Stimulated activated CD4-positive, alpha-beta T cell treated with anti-CD3 and anti-CD28 coated beads, Interleukin-15, amount 100 ng/mL, for 24 hours (primary cell): Measurements from ENCODE around the gene PPP1R1C.

Source experiments
- DNase-seq: peaks from one replicate; pipeline ENCODE4 v3.0.0-alpha.2; 2020

Gene PPP1R1C

GRCh38 chr2:181972431-181973170, 13.1 kb upstream of the PPP1R1C start:
- DNase-seq, result no peak

- DNase-seq, result no peak
Measured at GRCh38 chr2:181973171-181973783, 12.4 kb upstream of the PPP1R1C start.

GRCh38 chr2:181977661-181978350, 7.8 kb upstream of the PPP1R1C start:
- DNase-seq, result peak; percentile 53

- no peak for DNase-seq
Measured at GRCh38 chr2:181978351-181979150, 7.1 kb upstream of the PPP1R1C start.

- no peak for DNase-seq
Measured at GRCh38 chr2:181984060-181984459, 1.6 kb upstream of the PPP1R1C start.

- no peak for DNase-seq
Measured at GRCh38 chr2:181984814-181985631, 630 bp upstream of the PPP1R1C start.

- DNase-seq, result no peak
Measured at GRCh38 chr2:181988154-181988924, 2.7 kb downstream of the PPP1R1C start.

GRCh38 chr2:181989099-181989498, 3.4 kb downstream of the PPP1R1C start:
- DNase-seq, result no peak

- DNase-seq, result no peak
Measured at GRCh38 chr2:181991171-181991885, 5.7 kb downstream of the PPP1R1C start.

GRCh38 chr2:181992776-181993175, 7.1 kb downstream of the PPP1R1C start:
- no peak for DNase-seq

- no peak for DNase-seq
Measured at GRCh38 chr2:181995289-181995688, 9.6 kb downstream of the PPP1R1C start.

GRCh38 chr2:181998041-181998835, 12.6 kb downstream of the PPP1R1C start:
- no peak for DNase-seq

- DNase-seq, result no peak
Measured at GRCh38 chr2:181998891-181999654, 13.4 kb downstream of the PPP1R1C start.

GRCh38 chr2:181999911-182000310, 14.3 kb downstream of the PPP1R1C start:
- DNase-seq, result no peak

GRCh38 chr2:182004945-182005520, 19.4 kb downstream of the PPP1R1C start:
- DNase-seq, result no peak

- DNase-seq, result no peak
Measured at GRCh38 chr2:182006595-182007341, 21.1 kb downstream of the PPP1R1C start.

- DNase-seq, result no peak
Measured at GRCh38 chr2:182014284-182014683, 28.6 kb downstream of the PPP1R1C start.
